Activated CD8-positive, alpha-beta memory T cell treated with anti-CD3 and anti-CD28 coated beads, Interleukin-2, amount 50 U/mL, for 4 hours (primary cell): ENCODE results near the gene E4F1.

ENCODE experiments used
- DNase-seq: peaks from one replicate; pipeline ENCODE4 v3.0.0-alpha.2; 2020

The E4F1 gene

DNA sequence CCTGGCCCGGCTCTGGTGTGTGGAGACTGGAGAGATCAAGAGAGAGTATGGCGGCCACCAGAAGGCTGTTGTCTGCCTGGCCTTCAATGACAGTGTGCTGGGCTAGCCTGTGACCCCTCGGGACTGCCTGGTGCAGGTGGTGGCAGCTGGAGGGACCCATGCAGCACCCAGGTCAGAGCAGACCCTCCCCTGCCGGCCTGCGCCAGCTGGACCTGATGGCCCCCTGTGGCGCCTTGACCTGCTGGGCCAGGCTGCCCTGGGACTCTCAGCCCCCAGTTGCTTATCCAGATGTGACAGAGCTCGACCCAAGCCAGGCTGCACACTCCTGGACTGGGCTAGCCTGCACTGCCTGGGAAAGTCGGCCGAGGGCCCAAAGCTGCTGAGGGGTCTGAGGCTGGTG lies 14.6 kb upstream of the E4F1 start:
- no peak for DNase-seq

DNA sequence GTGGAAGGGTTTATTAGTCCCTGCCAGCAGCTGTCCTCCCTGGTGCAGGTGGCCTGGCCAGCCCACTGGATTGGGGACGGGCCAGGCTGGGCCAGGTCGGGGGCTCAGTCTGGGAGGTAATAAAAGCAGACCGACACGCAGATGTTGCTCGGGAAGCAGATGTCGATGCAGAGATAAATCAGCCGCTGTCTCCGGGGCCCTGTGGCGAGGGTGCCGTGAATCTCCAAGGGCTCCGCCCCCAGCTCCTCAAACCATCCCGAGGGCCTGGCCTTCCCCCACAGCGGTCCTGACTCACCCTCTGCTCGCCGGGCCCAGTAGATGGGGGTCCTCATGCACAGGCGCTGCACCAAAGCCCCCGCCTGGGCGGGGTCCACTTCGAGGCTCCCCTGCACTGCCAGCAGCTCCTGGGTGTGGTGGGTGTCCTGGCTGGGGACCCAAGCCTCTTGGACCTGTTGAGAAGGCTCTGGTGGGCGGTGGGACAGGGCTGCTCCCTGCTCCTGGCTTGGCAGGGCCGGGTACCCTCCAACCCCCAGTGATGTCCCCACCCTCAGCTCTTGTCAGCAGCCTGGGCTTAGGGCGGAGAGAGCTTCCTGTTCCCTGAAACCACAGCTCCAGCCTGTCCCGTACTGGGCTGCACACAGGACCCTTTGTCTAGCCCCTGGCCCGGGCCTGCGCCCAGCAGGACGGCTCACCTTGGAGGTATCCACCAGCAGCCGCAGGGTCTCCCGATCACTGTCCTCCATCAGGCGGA lies 14.0 kb upstream of the E4F1 start:
- DNase-seq = no peak

DNA sequence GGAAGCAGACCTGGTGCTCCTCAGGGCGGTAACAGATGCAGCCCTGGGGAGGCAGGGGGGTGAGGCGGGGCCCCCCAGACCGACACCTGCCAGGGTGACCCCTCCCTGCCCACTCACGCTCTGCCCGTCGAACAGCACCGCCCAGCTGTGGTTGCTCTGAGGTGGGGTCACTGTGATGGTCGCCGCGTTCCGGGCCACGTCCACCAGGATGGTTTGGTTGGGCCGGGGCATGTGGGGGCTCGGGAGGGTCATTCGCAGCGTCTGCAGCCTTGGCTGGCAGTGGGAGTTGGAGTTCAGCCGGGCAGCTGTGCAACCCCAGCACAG lies 13.4 kb upstream of the E4F1 start:
- no peak for DNase-seq

DNA sequence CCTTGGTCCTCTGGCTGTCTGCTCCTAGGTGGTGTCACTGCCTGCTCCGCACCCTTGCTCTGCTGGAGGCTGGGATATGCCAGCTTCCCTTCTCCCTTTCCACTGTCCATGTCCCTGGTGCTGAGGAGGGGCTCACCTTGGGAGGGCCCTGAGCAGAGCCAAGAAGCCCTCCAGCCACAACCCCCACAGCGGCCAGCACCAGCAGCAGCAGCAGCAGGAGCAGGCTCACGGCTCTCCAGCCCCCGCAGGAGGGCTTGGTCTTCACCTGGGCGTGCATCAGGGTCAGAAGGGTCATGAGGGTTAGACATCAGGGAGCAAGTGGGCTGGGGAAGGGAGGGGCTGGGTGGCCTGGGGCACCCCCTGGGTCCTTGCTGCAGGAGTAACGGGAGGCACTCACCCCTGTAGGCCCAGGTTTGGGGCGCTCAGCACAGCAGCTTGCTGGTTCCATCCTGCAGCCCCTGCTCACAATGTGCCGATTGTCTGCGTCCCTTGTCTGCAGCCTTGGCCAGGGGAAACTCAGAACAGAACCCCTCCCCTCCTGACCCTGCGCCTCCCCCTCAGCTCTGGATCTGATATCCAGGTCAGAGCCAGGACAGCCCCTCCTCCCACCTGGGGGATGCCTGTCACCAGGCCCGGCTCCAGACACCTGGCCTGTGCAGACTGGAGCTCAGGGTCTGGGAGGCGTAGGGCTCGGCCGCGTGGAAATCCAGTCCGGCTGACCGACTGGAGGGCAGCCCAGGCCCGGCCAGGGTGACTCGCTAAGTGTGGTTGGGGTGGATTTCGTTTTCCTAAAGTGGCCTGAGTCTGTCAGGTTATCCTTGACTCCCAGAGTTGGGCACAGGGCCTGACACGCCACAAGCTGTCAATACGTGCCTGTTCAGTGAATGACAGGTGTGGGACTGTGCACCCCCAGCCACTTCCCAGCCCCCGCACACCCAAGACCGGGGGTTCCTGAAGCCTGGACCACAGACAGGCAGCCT lies 12.7 kb upstream of the E4F1 start, which contains the start of gene BRICD5:
BRICD5 (minus strand) TSS at position 478 of the 980 bp plus-strand sequence; CDS start at position 448, 30 bp downstream.
- no peak for DNase-seq

DNA sequence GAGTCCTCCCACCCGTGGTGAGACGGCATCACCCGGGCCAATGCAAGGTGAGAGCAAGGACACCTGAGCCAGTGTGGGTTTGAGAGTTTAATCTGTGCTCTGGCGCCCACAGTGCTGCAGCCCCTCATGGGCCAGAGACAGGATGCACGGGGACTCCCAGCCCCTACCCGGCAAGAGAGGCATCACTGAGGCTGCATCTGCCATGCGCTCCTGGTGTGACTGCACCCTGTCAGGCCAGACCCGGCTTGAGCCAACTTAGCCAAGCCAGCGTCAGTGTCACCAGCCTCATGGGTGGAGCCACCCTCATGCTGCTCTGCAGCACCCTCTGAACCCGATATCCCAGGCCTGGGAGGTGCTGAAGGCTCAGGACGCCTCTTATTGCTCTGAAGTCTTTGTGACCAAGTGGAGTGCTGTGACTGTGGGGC lies 11.5 kb upstream of the E4F1 start:
- no peak for DNase-seq

DNA sequence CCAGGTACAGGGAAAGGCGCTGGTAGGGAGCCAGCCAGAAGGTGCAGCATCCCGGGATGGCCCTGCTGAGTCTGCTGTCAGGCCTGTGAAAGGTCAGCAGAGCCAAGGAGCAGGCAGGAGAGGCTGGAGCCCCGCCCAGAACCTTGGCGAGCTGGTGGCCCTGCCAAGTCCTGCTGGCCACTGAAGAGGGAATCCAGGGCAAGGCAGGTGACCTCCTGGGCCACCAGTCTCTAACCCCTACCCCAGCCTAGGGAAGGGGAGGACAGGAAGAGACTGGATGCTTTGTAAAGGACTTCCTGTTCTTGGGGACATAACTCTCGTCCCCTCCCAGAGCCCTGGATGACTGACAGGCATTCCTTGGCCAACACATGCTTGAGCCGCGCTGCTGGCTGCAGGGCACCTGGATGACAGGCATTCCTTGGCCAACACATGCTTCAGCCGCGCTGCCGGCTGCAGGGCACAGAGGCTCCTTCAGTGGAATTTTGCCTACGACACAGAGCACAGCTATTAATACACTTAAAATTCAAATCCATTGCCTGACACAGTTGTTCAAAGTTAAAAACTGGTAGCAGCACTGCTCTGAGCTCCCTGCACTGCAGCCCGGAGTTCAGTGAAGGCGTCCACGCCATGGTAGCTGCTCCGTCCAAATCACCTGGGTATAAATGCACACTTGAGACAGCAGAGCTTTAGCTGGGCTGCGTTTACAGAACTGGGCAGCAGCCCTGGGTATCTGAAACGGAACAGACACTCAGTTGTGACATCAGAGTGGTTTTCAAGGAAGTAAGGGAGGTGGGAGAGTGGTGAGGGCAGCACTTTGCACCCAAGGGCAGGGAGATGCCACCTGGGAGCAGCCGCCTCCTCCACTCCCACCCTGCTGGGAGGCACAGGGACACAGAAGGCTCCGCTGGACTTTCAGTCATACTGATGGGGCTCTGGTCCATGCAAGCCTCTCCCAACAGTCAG lies 10.7 kb upstream of the E4F1 start:
- no peak for DNase-seq

DNA sequence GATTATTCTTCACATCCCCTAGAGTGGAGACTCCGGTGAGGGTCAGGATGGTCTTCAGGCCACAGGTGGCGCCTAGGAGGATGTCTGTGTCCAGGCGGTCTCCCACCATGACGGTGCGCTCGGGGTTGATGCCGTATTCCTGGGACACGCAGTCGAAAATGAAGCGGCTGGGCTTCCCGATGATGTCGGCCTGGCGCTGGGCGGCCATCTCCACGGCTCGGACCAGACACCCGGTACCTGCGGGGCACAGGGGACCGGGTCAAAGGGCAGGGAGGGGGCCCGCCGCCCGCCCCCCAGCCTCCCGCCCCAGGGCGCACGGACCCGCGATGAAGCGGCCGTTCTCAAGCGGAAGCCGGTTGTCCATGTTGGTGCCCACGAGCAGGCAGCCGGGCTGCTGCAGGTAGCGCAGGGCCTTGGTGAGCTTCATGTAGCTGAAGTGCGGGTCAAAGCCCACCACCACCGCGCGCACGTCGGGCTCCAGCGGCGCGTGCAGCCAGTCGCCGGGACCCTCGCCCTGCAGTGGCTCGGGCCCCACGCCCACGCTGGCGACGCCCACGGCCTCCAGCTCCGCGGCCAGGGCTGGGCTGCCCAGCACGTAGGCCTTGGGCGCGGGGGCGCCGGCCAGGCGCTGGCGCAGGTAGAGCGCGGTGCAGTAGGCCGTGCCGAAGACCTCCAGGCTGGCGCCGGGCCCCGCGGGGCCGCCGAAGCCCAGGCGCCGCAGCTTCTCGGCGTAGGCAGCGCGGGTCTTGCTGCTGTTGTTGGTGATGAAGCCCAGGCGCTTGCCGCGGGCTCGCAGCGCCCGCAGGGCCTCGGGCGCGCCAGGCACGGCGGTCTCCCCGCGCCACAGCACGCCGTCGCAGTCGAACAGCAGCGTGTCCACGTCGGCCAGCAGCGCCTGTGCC lies 9.3 kb upstream of the E4F1 start:
- DNase-seq = no peak

DNA sequence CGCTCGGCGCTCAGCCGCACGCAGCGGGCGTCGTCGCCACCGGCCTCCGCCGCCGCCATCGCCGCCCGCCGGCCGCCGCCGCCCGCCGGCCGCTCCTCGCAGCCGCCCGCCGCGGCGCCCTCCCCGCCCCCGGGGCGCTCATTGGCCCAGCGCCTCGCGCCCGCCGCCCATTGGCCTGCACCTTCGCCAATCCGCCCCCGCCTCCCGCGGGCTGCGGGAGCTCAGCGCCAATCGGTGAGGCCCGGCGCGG lies 8.7 kb upstream of the E4F1 start, which contains the start of gene PGP:
PGP (minus strand) TSS at position 122 of the 250 bp plus-strand sequence; CDS start at position 59, 63 bp downstream.
- DNase-seq = no peak

DNA sequence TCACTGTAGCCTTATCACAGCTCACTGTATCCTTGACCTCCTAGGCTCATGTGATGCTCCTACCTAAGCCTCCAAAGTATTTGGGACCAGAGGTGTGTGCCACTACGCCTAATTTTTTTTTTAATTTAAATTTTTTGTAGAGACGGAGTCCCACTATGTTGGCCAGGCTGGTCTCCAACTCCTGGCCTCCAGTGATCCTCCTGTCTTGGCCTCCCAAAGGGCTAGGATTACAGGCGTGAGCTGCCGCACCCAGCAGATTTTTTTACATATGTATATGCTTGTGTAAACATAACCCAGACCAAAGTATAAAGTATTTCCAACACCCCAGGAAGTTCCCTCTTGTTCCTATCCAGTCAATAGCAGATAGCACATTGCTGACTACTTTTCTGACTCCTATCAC lies 7.1 kb upstream of the E4F1 start:
- DNase-seq = no peak

DNA sequence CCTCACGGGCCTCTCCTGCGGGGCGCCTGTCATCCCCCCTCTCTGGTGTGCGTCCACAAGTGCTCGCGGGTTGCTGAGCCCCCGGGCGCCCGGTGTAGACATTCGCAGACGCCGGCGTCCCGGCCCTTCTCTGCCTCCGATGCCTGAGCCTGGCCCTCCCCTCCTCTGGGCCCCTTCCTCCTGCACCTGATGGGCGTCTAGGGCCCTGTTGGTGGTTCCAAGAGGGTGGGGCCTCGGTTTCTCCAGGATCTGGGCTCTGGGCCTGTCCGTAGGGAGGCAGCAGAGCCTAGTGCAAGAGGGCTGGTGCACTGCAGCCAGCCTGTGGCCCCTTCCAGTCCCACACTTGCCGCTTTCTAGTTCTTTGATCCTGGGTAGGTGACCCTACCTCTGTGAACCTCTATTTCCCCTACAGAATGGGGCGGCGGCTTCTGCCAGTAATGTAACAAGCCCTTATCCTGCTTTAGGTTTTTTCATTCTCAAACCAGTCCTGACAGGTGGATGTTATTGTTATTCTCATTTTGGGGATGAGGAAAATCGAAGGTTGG lies 623 bp downstream of the E4F1 start:
- DNase-seq = peak; percentile 36

DNA sequence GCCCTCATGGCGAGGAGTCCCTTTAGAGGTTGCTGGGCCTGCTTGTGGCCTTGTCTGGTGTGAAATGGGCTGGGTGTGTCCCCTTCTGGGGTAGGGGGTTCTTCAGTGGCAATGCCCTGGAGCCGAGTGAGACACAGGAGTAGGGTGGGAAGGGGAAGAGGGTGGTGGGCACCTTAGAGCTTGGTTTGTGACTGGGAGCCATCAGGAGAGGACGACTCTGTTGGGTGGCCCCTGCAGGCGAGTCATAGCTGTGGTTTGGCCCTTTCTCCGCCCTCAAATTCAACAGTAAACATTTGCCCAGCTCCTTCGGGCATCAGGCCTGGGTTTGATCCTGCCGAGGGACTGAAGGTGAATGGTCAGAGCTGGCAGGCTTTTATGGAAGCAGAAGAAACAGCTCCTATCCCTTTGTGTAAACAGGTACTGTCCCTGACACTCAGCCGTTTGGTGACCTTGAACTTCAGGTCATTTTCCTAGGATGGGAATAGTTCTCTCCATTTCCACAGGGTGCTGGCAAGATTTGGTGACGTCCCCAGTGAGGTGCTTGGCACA lies 2.9 kb downstream of the E4F1 start:
- no peak for DNase-seq

DNA sequence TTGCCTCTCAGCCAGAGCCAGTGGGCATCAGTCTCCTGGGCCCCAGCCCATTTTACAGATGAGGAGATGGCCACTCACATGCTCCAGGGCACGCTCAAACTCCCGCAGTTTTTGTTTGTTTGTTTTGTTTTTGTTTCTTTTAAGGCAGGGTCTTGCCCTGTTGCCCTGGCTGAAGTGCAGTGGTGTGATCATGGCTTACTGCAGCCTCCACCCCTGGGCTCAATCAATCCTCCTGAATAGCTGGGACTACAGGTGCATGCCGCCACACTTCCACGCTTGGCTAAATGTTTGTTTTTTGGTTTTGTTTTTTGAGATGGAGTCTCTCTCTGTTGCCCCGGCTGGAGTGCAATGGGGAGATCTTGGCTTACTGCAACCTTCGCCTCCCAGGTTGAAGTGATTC lies 3.5 kb downstream of the E4F1 start:
- no peak for DNase-seq

DNA sequence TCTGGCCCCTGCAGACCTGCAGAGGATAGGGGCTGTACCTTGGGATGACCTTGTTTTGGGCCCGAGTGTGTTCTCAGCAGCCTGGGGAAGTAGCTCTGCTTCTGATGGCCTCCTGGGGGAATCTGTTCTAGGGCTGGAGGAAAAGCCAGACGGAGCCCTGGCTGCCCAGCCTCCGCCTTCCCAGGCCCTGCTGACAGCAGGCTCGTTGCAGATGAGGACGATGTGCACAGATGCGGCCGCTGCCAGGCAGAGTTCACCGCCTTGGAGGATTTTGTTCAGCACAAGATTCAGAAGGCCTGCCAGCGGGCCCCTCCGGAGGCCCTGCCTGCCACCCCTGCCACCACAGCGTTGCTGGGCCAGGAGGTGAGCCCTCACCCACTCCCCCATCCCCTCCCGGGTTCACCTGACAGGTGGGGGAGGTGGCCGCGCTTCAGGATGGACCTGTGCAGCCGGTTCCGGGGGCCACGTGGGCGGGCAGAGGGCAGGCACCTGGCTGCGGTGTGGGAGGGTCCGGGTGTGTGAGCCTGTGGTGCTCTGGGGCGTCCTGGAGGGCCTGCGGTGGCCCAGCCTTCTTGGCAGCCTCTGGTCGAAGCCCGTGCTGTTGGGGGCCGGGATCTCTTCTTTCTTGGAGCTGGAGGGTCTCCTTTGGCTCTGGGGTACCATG lies 4.9 kb downstream of the E4F1 start:
- DNase-seq = no peak

DNA sequence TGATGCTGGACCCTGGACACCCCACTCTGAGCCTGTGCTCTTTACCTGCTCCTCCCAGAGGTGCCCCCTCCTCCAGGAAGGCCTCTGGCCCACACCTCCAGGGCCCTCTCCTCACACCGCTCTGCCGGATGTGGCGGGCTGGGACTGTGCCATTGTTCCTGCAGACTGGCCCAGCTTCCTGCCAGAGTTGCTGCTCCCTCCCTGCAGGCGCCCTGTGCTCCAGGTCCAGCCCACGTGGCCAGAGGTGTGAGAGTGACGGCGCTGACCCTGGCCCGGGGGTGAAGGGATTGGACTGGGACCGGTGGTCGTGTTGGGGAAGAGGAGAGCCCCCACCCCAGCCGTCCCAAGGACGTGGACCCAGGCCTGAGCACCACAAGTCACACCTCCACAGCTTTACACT lies 5.7 kb downstream of the E4F1 start:
- no peak for DNase-seq

DNA sequence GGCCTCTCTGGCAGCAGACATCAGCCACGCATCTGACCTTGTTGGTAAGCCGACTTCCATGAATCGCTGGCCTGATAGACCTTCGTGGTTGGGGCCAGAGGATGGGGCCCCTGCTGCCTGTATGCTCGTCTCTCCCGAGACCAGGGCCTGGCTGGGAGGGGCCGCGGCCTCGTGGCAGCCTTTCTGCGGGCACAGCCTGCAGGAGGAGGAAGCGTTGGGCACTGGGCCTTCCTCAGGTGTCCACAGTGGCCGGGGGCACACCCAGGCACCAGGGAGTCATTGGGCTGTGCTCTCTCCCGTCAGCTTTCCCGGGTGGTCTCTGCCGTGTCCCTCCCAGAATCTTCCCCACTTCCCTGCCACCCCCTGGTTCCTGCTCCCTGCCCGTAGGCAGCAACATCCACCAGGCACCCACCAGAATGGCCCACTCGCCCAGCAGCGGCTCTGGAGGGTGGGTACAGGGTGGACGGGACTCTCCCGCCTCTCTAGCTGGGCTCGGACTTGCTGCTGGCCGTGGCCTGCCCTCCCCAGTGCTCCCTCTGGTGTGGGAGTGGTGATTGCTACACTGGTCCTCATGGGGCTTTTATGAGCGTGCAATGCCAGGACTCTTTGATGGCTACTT lies 6.3 kb downstream of the E4F1 start:
- no peak for DNase-seq

DNA sequence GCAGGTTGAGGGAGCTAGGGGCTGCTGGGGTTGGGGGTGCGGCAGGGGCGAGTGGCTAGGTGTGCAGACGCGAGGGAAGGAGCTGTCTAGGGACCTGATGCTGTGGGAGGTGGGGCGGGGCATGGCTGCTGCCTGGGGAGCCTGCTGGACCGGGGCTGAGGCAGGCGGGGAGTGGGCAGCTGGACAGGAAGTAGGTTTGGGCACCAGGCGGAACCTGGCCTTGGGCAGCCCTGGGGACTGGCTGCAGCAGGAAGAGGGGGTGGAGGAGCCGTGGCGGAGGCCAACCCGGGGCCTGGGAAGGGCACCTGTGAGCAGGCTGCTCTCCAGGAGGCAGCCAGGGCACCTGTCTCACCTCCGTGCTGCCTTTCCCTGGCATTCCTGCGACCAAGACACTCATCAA lies 7.0 kb downstream of the E4F1 start:
- DNase-seq = no peak

DNA sequence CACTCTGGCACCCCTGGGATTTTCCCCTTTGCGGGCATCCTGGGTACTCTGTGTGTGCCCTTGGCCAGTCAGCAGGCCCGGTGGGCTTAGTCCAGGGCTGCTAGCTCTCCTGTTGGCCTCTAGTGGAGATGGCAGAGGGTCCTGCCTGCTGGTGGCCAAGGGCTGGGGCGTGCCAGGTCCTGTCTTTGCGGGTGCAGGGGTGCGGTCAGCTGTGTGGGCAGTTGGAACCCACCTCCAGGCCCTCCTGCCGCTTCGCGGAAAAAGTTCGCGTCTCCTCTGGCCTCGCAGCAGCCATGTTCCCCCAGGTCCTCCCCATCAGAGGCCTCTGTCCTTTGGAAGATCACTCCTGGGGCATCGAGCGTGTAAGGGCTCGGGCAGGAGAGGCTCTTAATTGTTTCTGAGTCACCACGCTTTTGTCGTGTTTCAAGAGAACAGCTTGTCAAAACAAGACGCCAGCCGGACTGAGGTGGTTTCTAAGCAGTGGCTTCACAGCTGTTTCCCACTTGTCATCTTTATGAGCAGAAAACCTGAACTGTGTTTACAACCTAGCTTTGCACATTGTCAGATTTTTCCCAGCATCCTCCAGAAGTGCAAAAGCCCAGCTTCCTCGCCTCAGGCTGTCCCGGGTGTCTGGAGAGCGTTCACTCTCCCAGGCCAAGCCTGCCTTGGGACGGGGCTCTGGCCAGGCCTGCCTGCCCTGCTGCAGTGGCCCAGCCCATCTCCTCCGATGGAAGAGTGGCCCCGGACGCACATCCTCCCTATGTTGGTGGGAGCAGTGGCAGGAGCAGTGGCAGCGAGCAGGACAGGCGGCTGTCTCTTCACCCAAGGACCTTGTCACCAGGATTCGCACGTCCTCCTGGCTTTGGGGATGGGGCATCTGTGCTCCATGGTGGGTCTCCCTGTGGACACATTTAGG lies 7.9 kb downstream of the E4F1 start:
- DNase-seq = no peak

DNA sequence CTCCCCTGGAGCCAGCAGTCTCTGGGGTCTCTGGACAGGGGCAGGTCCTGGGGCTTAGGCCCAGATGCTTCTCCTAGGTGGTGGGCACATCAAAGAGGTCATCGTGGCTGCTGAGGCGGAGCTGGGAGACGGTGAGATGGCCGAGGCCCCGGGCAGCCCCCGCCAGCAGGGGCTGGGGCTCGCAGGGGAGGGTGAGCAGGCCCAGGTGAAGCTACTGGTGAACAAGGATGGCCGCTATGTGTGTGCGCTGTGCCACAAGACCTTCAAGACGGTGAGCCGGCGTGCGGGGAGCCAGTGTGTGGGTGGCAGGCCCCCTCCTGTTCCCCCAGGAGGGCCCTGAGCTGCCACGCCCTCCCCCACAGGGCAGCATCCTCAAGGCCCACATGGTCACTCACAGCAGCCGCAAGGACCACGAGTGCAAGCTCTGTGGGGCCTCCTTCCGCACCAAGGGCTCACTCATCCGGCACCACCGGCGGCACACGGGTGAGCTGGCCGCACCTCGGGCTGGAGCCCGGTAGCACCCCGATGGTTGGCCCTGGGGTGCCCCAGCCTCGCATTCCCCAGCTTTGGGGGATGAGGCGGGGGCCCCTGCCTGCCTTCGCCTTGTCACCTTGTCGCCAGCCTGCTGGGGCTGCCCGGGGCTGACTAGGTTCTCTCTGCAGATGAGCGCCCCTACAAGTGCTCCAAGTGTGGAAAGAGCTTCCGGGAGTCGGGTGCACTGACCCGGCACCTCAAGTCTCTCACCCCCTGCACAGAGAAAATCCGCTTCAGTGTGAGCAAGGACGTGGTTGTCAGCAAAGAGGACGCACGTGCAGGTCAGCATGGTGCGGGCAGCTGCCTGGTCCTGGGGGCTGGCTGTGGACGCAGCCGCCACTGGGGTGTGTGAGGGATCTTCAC lies 9.0 kb downstream of the E4F1 start:
- no peak for DNase-seq
